ENCODE data around the gene CIBAR2. TPM values are rescaled to one million over a fixed set of nuclear protein-coding genes. Genes with fewer than 3 reads are reported as not detected.

Gene CIBAR2
- total RNA-seq, 1 donor from 2014 or later = not detected

DNA sequence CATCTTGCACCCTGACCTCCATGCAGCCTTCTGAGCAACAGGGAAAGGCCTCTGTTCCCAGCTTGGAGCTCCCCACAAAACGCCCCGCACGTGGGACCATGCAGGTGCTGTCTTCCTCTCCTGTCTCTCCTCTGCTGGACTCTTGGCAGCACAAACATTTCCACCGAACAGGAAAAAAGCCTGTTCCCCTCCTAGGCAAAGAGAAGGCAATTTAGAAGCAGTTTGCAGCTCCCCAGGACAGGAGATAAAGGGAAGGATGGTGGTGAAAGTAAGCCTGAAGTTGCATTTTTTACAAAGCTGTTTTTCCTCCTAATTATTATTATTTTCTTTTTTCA lies 7.7 kb upstream of the CIBAR2 start:
- Mint-ChIP-seq H3K9me3 (ENCODE audit: unreplicated experiment) (peaks cover 5% of the 10 kb centered on the region), H3K4me1 (ENCODE audit: low read depth, unreplicated experiment) (no peaks in the 10 kb centered on the region), H3K4me3 (ENCODE audit: unreplicated experiment) (no peak overlapping the region), H3K27ac (ENCODE audit: unreplicated experiment) (no peak overlapping the region), H3K27me3 (ENCODE audit: unreplicated experiment) (peaks cover 2% of the 10 kb centered on the region), H3K36me3 (ENCODE audit: unreplicated experiment) (no peaks in the 10 kb centered on the region)
- no peak for DNase-seq
- TF ChIP-seq, protein P1, sequence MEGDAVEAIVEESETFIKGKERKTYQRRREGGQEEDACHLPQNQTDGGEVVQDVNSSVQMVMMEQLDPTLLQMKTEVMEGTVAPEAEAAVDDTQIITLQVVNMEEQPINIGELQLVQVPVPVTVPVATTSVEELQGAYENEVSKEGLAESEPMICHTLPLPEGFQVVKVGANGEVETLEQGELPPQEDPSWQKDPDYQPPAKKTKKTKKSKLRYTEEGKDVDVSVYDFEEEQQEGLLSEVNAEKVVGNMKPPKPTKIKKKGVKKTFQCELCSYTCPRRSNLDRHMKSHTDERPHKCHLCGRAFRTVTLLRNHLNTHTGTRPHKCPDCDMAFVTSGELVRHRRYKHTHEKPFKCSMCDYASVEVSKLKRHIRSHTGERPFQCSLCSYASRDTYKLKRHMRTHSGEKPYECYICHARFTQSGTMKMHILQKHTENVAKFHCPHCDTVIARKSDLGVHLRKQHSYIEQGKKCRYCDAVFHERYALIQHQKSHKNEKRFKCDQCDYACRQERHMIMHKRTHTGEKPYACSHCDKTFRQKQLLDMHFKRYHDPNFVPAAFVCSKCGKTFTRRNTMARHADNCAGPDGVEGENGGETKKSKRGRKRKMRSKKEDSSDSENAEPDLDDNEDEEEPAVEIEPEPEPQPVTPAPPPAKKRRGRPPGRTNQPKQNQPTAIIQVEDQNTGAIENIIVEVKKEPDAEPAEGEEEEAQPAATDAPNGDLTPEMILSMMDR (IDR thresholded peaks at IDR 0.05; ENCODE audit: partially characterized antibody, unreplicated experiment) = no peak

DNA sequence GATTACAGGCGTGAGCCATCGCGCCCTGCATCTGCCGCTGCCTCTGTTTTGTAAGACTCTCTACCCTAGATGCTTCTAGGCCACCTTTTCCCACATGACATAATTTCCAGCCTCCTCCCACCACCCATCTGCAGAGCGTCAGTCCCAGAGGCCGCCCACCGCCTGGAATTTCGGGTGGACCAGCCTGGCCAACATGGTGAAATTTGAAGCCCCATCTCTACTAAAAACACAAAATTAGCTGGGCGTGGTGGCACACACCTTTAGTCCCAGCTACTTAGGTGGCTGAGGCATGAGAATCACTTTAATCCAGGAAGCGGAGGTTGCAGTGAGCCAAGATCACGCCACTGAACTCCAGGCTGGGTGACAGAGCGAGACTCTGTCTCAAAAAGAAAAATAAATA lies 5.1 kb upstream of the CIBAR2 start:
- TF ChIP-seq, protein P1 (IDR thresholded peaks at IDR 0.05; ENCODE audit: partially characterized antibody, unreplicated experiment) = no peak
- H3K27ac Mint-ChIP-seq (ENCODE audit: unreplicated experiment) = no peak overlapping the region
- no peak overlapping the region for H3K4me3 Mint-ChIP-seq (ENCODE audit: unreplicated experiment)
- no peaks in the 10 kb centered on the region for H3K36me3 Mint-ChIP-seq (ENCODE audit: unreplicated experiment)
- H3K27me3 Mint-ChIP-seq (ENCODE audit: unreplicated experiment) = no peaks in the 10 kb centered on the region
- peaks cover 7% of the 10 kb centered on the region for H3K4me1 Mint-ChIP-seq (ENCODE audit: low read depth, unreplicated experiment)
- H3K9me3 Mint-ChIP-seq (ENCODE audit: unreplicated experiment) = peaks cover 4% of the 10 kb centered on the region
- DNase-seq = no peak

- H3K4me1 Mint-ChIP-seq (ENCODE audit: low read depth, unreplicated experiment) = peaks cover 7% of the 10 kb centered on the region
- peaks cover 3% of the 10 kb centered on the region for H3K27me3 Mint-ChIP-seq (ENCODE audit: unreplicated experiment)
- peak; percentile 97 for DNase-seq
- peaks cover 5% of the 10 kb centered on the region for H3K9me3 Mint-ChIP-seq (ENCODE audit: unreplicated experiment)
- TF ChIP-seq, protein P1 (IDR thresholded peaks at IDR 0.05; ENCODE audit: partially characterized antibody, unreplicated experiment) = peak; percentile 92
- no peaks in the 10 kb centered on the region for H3K36me3 Mint-ChIP-seq (ENCODE audit: unreplicated experiment)
- no peak overlapping the region for H3K27ac Mint-ChIP-seq (ENCODE audit: unreplicated experiment)
- no peak overlapping the region for H3K4me3 Mint-ChIP-seq (ENCODE audit: unreplicated experiment)
Observed at GRCh38 chr16:85114909-85115567, 2.8 kb upstream of the CIBAR2 start.

DNA sequence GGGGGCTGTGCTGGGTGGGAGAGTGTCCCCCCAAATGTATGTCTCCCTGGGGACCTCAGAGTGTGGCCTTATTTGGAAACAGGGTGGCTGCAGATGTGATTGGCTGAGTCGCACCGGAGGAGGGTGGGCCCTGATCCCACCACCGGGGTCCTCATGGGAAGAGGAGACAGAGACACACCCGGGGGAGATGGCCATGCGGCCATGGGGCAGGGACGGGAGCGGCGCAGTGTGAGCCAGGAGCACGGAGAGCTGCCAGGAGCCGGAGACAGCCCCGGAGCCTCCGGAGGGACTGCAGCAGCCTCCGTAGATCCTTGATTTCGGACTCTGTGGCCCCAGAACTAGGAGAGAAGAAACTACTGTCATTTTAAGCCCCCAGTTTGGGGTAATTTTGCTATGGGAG lies 1.6 kb upstream of the CIBAR2 start:
- Mint-ChIP-seq H3K4me3 (ENCODE audit: unreplicated experiment) (no peak overlapping the region), H3K9me3 (ENCODE audit: unreplicated experiment) (peaks cover 5% of the 10 kb centered on the region), H3K36me3 (ENCODE audit: unreplicated experiment) (no peaks in the 10 kb centered on the region), H3K27me3 (ENCODE audit: unreplicated experiment) (peaks cover 3% of the 10 kb centered on the region), H3K27ac (ENCODE audit: unreplicated experiment) (no peak overlapping the region), H3K4me1 (ENCODE audit: low read depth, unreplicated experiment) (peaks cover 7% of the 10 kb centered on the region)
- TF ChIP-seq, protein P1 (IDR thresholded peaks at IDR 0.05; ENCODE audit: partially characterized antibody, unreplicated experiment) = no peak
- no peak for DNase-seq

- Mint-ChIP-seq H3K4me3 (ENCODE audit: unreplicated experiment) (no peak overlapping the region), H3K36me3 (ENCODE audit: unreplicated experiment) (no peaks in the 10 kb centered on the region), H3K27ac (ENCODE audit: unreplicated experiment) (no peak overlapping the region), H3K9me3 (ENCODE audit: unreplicated experiment) (peaks cover 5% of the 10 kb centered on the region), H3K4me1 (ENCODE audit: low read depth, unreplicated experiment) (peaks cover 7% of the 10 kb centered on the region), H3K27me3 (ENCODE audit: unreplicated experiment) (peaks cover 3% of the 10 kb centered on the region)
- peak; percentile 51 for DNase-seq
- TF ChIP-seq, protein P1 (IDR thresholded peaks at IDR 0.05; ENCODE audit: partially characterized antibody, unreplicated experiment) = no peak
Observed at GRCh38 chr16:85113168-85113733, 979 bp upstream of the CIBAR2 start.
